HepG2 (cell line): ENCODE data around the gene RABL6. TPM values are rescaled to one million over a fixed set of nuclear protein-coding genes. Genes with fewer than 3 reads are reported as not detected.

Source experiments
- ATF1 ChIP-seq: IDR thresholded peaks from 2 replicates; pipeline ENCODE4 v1.6.1; 2016; ENCODE audit warnings: mild to moderate bottlenecking, control low read depth
- CENPT ChIP-seq: sonication (generic); formaldehyde crosslinking; IDR thresholded peaks from 2 replicates; pipeline ENCODE4 v1.8.0; 2022; ENCODE audit warnings: low read depth, mild to moderate bottlenecking, moderate library complexity, missing genetic modification reagents
- CSRNP1 ChIP-seq: sonication (generic); formaldehyde crosslinking; IDR thresholded peaks from 2 replicates; pipeline ENCODE4 v1.8.1; 2023; ENCODE audit warnings: mild to moderate bottlenecking, missing genetic modification reagents
- DRAP1 ChIP-seq: IDR thresholded peaks from 2 replicates; pipeline ENCODE4 v1.6.1; 2016; ENCODE audit warnings: missing genetic modification reagents, missing compliant biosample characterization
- HMGXB3 ChIP-seq: sonication (generic); formaldehyde crosslinking; IDR thresholded peaks from 2 replicates; pipeline ENCODE4 v1.4.0; 2020; ENCODE audit warnings: missing genetic modification reagents, borderline replicate concordance
- HOXA7 ChIP-seq: sonication (generic); formaldehyde crosslinking; IDR thresholded peaks from 2 replicates; pipeline ENCODE4 v1.8.1; 2022; ENCODE audit warnings: mild to moderate bottlenecking, missing genetic modification reagents, moderate library complexity
- KLF16 ChIP-seq, 2 experiments: sonication (generic) in 1 of 2; formaldehyde crosslinking in 1 of 2; IDR thresholded peaks; 2 replicates each; pipeline versions ENCODE4 v1.6.1 to v1.8.0; 2016 to 2023; ENCODE audit warnings: missing genetic modification reagents in 2 of 2, missing compliant biosample characterization in 1 of 2
- TOPORS ChIP-seq: sonication (generic); formaldehyde crosslinking; IDR thresholded peaks from 2 replicates; pipeline ENCODE4 v1.8.0; 2023; ENCODE audit warnings: mild to moderate bottlenecking, missing genetic modification reagents
- XBP1 ChIP-seq: sonication (generic); formaldehyde crosslinking; IDR thresholded peaks from 2 replicates; pipeline ENCODE4 v1.5.0; 2020; ENCODE audit warnings: missing genetic modification reagents
- ZNF235 ChIP-seq: sonication (generic); formaldehyde crosslinking; IDR thresholded peaks from 2 replicates; pipeline ENCODE4 v1.8.1; 2023; ENCODE audit warnings: mild to moderate bottlenecking, missing genetic modification reagents, borderline replicate concordance
- ZNF556 ChIP-seq: sonication (generic); formaldehyde crosslinking; IDR thresholded peaks from 2 replicates; pipeline ENCODE4 v1.4.0; 2020; ENCODE audit warnings: mild to moderate bottlenecking, missing genetic modification reagents, borderline replicate concordance
- ZNF749 ChIP-seq: sonication (generic); formaldehyde crosslinking; IDR thresholded peaks from 2 replicates; pipeline ENCODE4 v1.8.0; 2022; ENCODE audit warnings: mild to moderate bottlenecking, missing genetic modification reagents, moderate library complexity, borderline replicate concordance
- ZNF816 ChIP-seq: sonication (generic); formaldehyde crosslinking; IDR thresholded peaks from 2 replicates; pipeline ENCODE4 v1.8.0; 2022; ENCODE audit warnings: missing genetic modification reagents, mild to moderate bottlenecking, borderline replicate concordance
- polyA plus RNA-seq, 8 experiments: library from polyadenylated mRNA; depleted of rRNA in 3 of 8; stranded (reverse) in 7 of 8; unstranded in 1 of 8; fragments of >200 nt; fragmentation: Illumina TruSeq in 4 of 8; extraction: Trizol in 4 of 8; gene quantifications; 2 replicates each; pipeline versions ENCODE4 v1.2.1 to v1.2.3, GENCODE V29; 2011 to 2016; ENCODE audit warnings: low read depth in 4 of 8, missing spikeins in 1 of 8, mixed read lengths in 1 of 8; ENCODE audit not compliant: insufficient read depth in 1 of 8
- total RNA-seq, 5 experiments: library from RNA; depleted of rRNA; stranded (reverse); fragments of >200 nt; fragmentation: Illumina TruSeq; extraction: Trizol; gene quantifications; 2 replicates each; pipeline ENCODE4 v1.2.3, GENCODE V29; 2016; ENCODE audit warnings: low read depth in 1 of 5
- TF ChIP-seq, protein P1 (sequence below): sonication (generic); formaldehyde crosslinking; conservative IDR thresholded peaks from 2 replicates; pipeline ENCODE4 v1.4.0; 2020; ENCODE audit warnings: missing genetic modification reagents
- TF ChIP-seq, protein P2 (sequence below): sonication (generic); formaldehyde crosslinking; IDR thresholded peaks from 2 replicates; pipeline ENCODE4 v1.5.1; 2020; ENCODE audit warnings: missing genetic modification reagents, mild to moderate bottlenecking, borderline replicate concordance

Gene RABL6
- total and polyA plus RNA-seq, 2 of the 13 experiments (the other 11 are each of a cell fraction or from before 2014, with no cell fraction given), result 81.5 to 125 TPM

DNA sequence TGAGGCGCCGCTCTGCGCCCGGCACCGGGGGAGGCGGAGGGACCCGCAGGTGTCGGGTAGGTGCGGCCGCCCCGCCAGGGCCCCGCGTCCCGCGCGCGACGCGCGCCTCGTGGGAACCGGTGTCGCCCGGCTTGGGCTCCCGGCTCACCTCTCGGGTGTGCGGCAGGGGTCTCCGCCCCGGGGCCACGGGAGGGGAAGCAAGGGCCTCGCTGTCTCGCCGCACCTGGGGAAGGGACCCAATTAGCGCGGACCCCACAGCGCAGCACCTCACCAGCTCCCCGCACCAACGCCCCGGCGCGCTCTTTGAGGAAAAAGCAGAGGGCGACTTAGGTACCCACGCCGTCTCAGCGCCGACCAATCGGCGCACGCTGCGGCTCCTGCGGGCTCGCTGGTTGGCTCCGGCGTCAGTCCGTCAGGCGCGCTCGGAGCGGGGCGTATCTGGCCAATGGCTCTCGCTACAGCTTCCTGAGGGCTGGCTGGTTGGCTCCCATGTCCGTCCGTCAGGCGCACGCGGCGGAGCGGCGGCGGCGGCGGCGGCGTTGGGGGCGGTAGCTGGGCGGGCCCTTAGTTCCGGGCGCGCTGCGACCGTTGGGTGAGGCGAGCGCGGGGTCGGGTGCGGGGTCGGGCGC, 78.3 kb downstream of the RABL6 start, which contains the start of gene TRAF2 (continued):
- no peak for TF ChIP-seq HMGXB3 (CRISPR knock-in tag)
- TF ChIP-seq, protein P1, sequence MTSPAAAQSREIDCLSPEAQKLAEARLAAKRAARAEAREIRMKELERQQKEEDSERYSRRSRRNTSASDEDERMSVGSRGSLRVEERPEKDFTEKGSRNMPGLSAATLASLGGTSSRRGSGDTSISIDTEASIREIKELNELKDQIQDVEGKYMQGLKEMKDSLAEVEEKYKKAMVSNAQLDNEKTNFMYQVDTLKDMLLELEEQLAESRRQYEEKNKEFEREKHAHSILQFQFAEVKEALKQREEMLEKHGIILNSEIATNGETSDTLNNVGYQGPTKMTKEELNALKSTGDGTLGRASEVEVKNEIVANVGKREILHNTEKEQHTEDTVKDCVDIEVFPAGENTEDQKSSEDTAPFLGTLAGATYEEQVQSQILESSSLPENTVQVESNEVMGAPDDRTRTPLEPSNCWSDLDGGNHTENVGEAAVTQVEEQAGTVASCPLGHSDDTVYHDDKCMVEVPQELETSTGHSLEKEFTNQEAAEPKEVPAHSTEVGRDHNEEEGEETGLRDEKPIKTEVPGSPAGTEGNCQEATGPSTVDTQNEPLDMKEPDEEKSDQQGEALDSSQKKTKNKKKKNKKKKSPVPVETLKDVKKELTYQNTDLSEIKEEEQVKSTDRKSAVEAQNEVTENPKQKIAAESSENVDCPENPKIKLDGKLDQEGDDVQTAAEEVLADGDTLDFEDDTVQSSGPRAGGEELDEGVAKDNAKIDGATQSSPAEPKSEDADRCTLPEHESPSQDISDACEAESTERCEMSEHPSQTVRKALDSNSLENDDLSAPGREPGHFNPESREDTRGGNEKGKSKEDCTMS (CRISPR knock-in tag), result no peak
- TF ChIP-seq TOPORS (CRISPR knock-in tag), result no peak
- no peak for TF ChIP-seq KLF16 (CRISPR knock-in tag; IDR thresholded peaks at IDR 0.05)
- TF ChIP-seq ZNF749 (CRISPR knock-in tag), result peak; percentile 42; the same call in 1 of the 2 replicates
- 0 out of 2 replicates have a peak, but pooled peaks have one; percentile 77 for TF ChIP-seq CENPT (CRISPR knock-in tag)
- no peak for TF ChIP-seq HOXA7 (CRISPR knock-in tag)
- TF ChIP-seq ZNF556 (CRISPR knock-in tag), result no peak
- peak; percentile 92 for TF ChIP-seq DRAP1 (CRISPR knock-in tag)
- TF ChIP-seq ZNF235 (CRISPR knock-in tag), result no peak; the same call in 1 of the 2 replicates
- TF ChIP-seq CSRNP1 (CRISPR knock-in tag), result no peak; the same call in 1 of the 2 replicates
- no peak for TF ChIP-seq XBP1 (CRISPR knock-in tag)
- TF ChIP-seq, protein P2, sequence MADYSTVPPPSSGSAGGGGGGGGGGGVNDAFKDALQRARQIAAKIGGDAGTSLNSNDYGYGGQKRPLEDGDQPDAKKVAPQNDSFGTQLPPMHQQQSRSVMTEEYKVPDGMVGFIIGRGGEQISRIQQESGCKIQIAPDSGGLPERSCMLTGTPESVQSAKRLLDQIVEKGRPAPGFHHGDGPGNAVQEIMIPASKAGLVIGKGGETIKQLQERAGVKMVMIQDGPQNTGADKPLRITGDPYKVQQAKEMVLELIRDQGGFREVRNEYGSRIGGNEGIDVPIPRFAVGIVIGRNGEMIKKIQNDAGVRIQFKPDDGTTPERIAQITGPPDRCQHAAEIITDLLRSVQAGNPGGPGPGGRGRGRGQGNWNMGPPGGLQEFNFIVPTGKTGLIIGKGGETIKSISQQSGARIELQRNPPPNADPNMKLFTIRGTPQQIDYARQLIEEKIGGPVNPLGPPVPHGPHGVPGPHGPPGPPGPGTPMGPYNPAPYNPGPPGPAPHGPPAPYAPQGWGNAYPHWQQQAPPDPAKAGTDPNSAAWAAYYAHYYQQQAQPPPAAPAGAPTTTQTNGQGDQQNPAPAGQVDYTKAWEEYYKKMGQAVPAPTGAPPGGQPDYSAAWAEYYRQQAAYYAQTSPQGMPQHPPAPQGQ (CRISPR knock-in tag), result no peak
- TF ChIP-seq ATF1 (CRISPR knock-in tag), result peak; percentile 68; the same call in 1 of the 2 replicates
- TF ChIP-seq ZNF816, result no peak
